ENCODE measurements around the gene SPSB1.
A peak's percentile ranks its signal among the peaks of the same experiment; 100 is the strongest.

The SPSB1 gene

GRCh38 chr1:9397047-9397446 lies 104.4 kb downstream of the SPSB1 start:
- Histone ChIP-seq H3K4me3 (replicated peaks; ENCODE audit: insufficient read depth, low read length) (no peak overlapping the region), H3K27ac (replicated peaks) (no peak overlapping the region), H3K27me3 (ENCODE audit: insufficient read depth, poor library complexity, severe bottlenecking) (no peaks in the 10 kb centered on the region)
- no peak for DNase-seq (ENCODE audit: low read depth in 1 of 2, low spot score in 1 of 2)
- TF ChIP-seq POLR2AphosphoS5 (IDR thresholded peaks at IDR 0.05; ENCODE audit: low read depth) (no peak), CTCF (IDR thresholded peaks at IDR 0.05; ENCODE audit: insufficient read depth, low read length) (no peak), REST (IDR thresholded peaks at IDR 0.05; ENCODE audit: insufficient replicate concordance, low read depth) (no peak), GABPA (IDR thresholded peaks at IDR 0.05; ENCODE audit: low read depth) (no peak), SPI1 (IDR thresholded peaks at IDR 0.05; ENCODE audit: borderline replicate concordance, low read depth) (no peak)

GRCh38 chr1:9397997-9398526 lies 105.4 kb downstream of the SPSB1 start:
- no peak for TF ChIP-seq POLR2AphosphoS5 (IDR thresholded peaks at IDR 0.05; ENCODE audit: low read depth)
- TF ChIP-seq SPI1 (IDR thresholded peaks at IDR 0.05; ENCODE audit: borderline replicate concordance, low read depth), result peak; percentile 55; the same call in 1 of the 2 replicates
- Histone ChIP-seq H3K4me3 (replicated peaks; ENCODE audit: insufficient read depth, low read length) (no peak overlapping the region), H3K27me3 (ENCODE audit: insufficient read depth, poor library complexity, severe bottlenecking) (no peaks in the 10 kb centered on the region), H3K27ac (replicated peaks) (no peak overlapping the region)
- no peak for DNase-seq (ENCODE audit: low read depth in 1 of 2, low spot score in 1 of 2)

- Histone ChIP-seq H3K4me3 (replicated peaks; ENCODE audit: insufficient read depth, low read length) (no peak overlapping the region), H3K27me3 (ENCODE audit: insufficient read depth, poor library complexity, severe bottlenecking) (no peaks in the 10 kb centered on the region), H3K27ac (replicated peaks) (peak overlapping the region; percentile 50)
- peak in 1 of 2 experiments; percentile 73 for DNase-seq (ENCODE audit: low read depth in 1 of 2, low spot score in 1 of 2)
- TF ChIP-seq GABPA (IDR thresholded peaks at IDR 0.05; ENCODE audit: low read depth), result no peak
- TF ChIP-seq POLR2AphosphoS5 (IDR thresholded peaks at IDR 0.05; ENCODE audit: low read depth), result peak; percentile 42; the same call in 1 of the 2 replicates
- TF ChIP-seq SPI1 (IDR thresholded peaks at IDR 0.05; ENCODE audit: borderline replicate concordance, low read depth), result peak; percentile 55; the same call in 1 of the 2 replicates
These were observed 107.1 kb downstream of the SPSB1 start for GRCh38 chr1:9399510-9400424.

GRCh38 chr1:9400425-9401079 lies 107.9 kb downstream of the SPSB1 start:
- TF ChIP-seq CTCF (IDR thresholded peaks at IDR 0.05; ENCODE audit: insufficient read depth, low read length), result no peak
- TF ChIP-seq GABPA (IDR thresholded peaks at IDR 0.05; ENCODE audit: low read depth), result no peak
- TF ChIP-seq SPI1 (IDR thresholded peaks at IDR 0.05; ENCODE audit: borderline replicate concordance, low read depth), result no peak
- TF ChIP-seq POLR2AphosphoS5 (IDR thresholded peaks at IDR 0.05; ENCODE audit: low read depth), result 0 out of 2 replicates have a peak, but pooled peaks have one; percentile 15
- no peak for TF ChIP-seq REST (IDR thresholded peaks at IDR 0.05; ENCODE audit: insufficient replicate concordance, low read depth)
- Histone ChIP-seq H3K4me3 (replicated peaks; ENCODE audit: insufficient read depth, low read length) (no peak overlapping the region), H3K27ac (replicated peaks) (peak overlapping the region; percentile 50), H3K27me3 (ENCODE audit: insufficient read depth, poor library complexity, severe bottlenecking) (no peaks in the 10 kb centered on the region)
- peak in 1 of 2 experiments; percentile 49 for DNase-seq (ENCODE audit: low read depth in 1 of 2, low spot score in 1 of 2)

Data from HL-60 (cell line).